Coronary artery (tissue), 2 donors: ENCODE results near the gene RANGAP1.

Experiments used
- DNase-seq: peaks from one replicate; pipeline ENCODE4 v3.0.0-alpha.2; 2017; ENCODE audit warnings: low spot score
- H3K27ac ChIP-seq, 2 donors: fragments of 200-600 bp; sonication (generic); one replicate each; pipeline ENCODE4 v1.5.1; 2016 to 2019
- H3K4me3 ChIP-seq: fragments of 200-600 bp; sonication (generic); 2 replicates; pipeline ENCODE4 v1.5.1; 2016; ENCODE audit warnings: mild to moderate bottlenecking, moderate library complexity
- TF ChIP-seq, protein P1 (sequence below): fragments of 200-600 bp; sonication (generic); IDR thresholded peaks from one replicate; pipeline ENCODE4 v1.5.1; 2019; ENCODE audit warnings: antibody characterized with exemption

Gene RANGAP1

DNA sequence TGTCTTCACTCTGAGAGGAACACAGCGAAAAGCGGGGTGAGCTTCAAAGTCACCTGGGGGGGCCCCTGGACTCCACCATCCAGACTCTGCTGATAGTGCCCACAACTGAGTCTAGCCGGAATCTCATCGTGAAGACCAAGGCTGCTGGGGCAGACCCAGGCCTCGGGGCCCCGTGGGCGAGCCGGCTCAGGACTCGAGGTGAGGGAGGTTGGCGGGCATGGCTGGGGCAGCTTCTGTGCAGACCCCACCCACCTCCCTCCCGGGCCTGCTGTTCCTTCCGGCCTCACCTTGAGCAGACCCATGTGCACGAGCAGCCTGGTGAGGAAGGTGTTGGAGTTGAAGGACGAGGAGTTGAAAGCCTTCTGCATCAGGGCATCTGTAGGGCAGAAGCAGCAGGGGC, 36.5 kb downstream of the RANGAP1 start:
- no peak for DNase-seq
- H3K27ac ChIP-seq, result no peak overlapping the region

DNA sequence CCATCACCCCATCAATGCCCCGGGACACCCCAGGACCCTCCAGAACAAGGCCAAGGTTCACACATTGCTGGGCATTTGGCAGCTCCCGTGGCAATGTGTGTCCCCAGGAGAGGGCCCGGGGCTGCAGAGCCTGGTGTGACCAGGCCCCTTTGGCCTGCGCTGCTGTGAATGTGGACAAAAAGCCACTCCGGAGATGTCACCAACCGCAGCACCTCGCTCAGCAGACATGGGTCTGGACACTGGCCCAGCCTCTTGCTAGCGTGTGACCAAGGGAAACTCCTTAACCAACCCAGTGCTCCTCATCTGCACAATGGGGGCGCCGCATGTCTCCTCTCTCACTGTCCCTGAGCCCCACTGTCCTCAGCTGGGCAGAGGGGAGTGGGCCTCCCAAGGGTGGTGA, 37.2 kb downstream of the RANGAP1 start:
- DNase-seq, result no peak
- TF ChIP-seq, protein P1, sequence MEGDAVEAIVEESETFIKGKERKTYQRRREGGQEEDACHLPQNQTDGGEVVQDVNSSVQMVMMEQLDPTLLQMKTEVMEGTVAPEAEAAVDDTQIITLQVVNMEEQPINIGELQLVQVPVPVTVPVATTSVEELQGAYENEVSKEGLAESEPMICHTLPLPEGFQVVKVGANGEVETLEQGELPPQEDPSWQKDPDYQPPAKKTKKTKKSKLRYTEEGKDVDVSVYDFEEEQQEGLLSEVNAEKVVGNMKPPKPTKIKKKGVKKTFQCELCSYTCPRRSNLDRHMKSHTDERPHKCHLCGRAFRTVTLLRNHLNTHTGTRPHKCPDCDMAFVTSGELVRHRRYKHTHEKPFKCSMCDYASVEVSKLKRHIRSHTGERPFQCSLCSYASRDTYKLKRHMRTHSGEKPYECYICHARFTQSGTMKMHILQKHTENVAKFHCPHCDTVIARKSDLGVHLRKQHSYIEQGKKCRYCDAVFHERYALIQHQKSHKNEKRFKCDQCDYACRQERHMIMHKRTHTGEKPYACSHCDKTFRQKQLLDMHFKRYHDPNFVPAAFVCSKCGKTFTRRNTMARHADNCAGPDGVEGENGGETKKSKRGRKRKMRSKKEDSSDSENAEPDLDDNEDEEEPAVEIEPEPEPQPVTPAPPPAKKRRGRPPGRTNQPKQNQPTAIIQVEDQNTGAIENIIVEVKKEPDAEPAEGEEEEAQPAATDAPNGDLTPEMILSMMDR, result no peak
- no peak overlapping the region for H3K4me3 ChIP-seq
- no peak overlapping the region for H3K27ac ChIP-seq

More for the DNA sequence above, 36.5 kb downstream of the RANGAP1 start:
- H3K4me3 ChIP-seq, result no peak overlapping the region
- TF ChIP-seq, protein P1, result no peak

DNA sequence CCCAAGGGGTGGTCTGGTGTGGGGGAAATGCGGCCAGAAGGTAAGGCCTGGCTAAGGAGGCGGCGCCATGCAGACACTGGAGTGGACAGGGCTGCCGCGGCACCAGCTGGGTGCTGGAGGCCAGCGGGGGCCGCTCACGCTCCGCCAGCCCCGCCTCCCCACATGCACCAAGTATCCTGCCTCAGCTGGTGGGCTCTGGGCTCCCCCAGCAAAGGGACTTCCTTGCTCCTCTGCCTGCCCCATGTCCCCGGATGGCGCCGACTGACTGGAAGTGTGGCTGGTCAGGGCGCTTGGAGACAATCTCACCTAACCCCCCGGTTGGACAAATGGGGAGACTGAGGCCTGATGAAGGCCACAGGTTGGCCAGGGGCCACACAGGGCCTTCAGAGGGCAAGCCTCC, 37.7 kb downstream of the RANGAP1 start:
- TF ChIP-seq, protein P1, result no peak
- Histone ChIP-seq H3K27ac (no peak overlapping the region), H3K4me3 (no peak overlapping the region)
- DNase-seq, result no peak

DNA sequence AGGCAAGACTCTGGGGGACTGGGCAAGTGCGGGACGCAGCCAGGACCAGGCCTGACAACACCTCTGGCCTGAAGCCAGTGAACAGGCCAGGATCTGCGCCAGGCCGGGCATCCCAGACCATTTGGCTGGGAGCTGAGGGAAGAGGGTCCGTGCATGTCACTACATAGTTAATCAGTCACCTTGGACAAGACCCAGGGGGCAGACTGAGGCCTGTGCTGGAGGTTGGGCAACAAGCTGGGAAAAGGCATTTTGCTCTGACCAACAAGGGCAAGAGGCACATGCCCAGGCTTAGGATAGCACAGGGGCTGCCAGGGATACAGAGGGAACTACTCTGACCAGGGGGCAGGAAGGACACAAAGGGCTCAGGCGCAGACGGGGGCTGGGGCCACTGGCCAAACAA, 38.3 kb downstream of the RANGAP1 start:
- Histone ChIP-seq H3K4me3 (no peak overlapping the region), H3K27ac (no peak overlapping the region)
- TF ChIP-seq, protein P1, result no peak
- no peak for DNase-seq

DNA sequence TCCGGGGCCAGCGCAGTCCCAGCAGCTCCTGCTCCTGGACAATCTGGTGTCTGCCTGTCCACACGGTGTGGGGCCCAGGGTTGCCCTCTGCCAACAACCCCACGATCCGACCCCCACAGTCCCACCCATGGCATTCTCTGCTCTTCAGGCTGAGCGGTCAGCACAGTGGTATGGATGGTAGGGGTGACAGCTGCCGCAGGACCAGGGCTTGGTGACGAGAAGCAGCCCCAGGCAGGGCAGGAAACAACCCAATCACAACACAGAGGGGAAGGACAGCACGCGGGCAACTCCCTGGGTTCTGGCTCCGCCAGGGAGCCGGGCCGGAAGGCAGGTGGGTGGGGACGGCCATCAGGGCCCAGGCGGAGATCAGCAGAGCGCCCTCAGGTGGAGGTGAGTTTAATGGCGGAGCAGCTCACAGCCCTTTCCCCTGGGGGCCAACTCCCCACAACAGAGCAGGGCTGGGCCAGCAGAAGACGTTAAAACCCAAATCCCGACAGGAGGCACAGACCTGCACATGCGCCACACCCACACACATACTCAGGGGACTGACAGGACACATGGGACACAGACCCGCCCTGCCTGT, 40.0 kb downstream of the RANGAP1 start:
- TF ChIP-seq, protein P1, result no peak
- Histone ChIP-seq H3K27ac (no peak overlapping the region), H3K4me3 (no peak overlapping the region)
- no peak for DNase-seq

DNA sequence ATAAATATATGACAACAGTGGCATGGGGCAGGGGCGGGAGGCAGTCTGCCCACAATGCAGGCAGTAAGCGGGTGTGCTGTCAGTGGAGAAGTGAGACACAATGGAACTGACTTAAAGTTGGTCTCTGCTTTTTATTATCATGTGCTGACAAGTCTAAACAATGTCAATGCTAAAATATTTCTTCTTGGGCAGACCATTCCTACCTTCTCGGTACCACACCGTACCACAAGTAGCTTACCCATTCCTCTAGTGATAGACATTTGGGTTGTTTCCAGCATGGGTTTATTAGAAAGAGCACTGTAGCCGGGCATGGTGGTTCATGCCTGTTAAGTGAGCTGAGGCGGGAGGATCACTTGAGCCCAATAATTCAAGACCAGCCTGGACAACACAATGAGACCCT, 42.6 kb downstream of the RANGAP1 start:
- TF ChIP-seq, protein P1, result no peak
- no peak for DNase-seq
- Histone ChIP-seq H3K27ac (no peak overlapping the region), H3K4me3 (no peak overlapping the region)

DNA sequence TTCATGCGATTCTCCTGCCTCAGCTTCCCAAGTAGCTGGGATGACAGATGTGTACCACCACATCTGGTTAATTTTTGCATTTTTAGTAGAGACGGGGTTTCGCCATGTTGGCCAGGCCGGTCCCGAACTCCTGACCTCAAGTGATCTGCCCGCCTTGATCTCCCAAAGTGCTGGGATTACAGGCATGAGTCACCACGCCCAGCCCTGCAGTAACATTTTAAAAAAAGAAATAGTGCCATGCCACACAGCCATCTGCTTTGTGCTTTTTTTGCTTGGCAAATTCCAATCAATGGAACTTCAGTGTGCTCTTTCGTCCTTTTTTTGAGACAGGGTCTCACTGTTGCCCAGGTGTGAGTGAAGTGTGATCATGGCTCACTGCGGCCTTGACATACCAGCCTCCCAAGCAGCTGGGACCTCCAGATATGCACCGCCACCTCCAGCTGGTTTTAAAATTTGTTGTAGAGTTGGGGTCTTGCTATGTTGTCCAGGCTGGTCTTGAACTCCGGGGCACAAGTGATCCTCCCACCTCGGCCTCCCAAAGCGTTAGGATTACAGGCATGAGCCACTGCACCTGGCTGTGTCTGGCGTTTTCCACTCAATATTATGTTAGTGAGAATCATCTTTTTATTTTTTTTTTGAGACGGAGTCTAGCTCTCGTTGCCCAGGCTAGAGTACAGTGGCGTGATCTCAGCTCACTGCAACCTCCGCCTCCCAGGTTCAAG, 43.4 kb downstream of the RANGAP1 start:
- TF ChIP-seq, protein P1, result no peak
- Histone ChIP-seq H3K27ac (no peak overlapping the region), H3K4me3 (no peak overlapping the region)
- DNase-seq, result no peak
